Measurements from ENCODE around the gene SBF2.
"Not testable (repeated sequence)": the region's sequence is repeated elsewhere in the genome, so short reads cannot be mapped to it uniquely, and the experiment has no call there.

SBF2 gene

GRCh38 chr11:10049756-10050155 lies 244.3 kb downstream of the SBF2 start:
- no peak for DNase-seq

GRCh38 chr11:10048350-10048749 lies 245.7 kb downstream of the SBF2 start:
- DNase-seq, result no peak

GRCh38 chr11:10044618-10045017 lies 249.4 kb downstream of the SBF2 start:
- no peak for DNase-seq

GRCh38 chr11:10042699-10043098 lies 251.3 kb downstream of the SBF2 start:
- no peak for DNase-seq

- DNase-seq, result no peak
These were observed 252.1 kb downstream of the SBF2 start for GRCh38 chr11:10041748-10042446.

GRCh38 chr11:10041332-10041731 lies 252.7 kb downstream of the SBF2 start:
- no peak for DNase-seq

- no peak for DNase-seq
These were observed 255.3 kb downstream of the SBF2 start for GRCh38 chr11:10038521-10039302.

- DNase-seq, result not testable (repeated sequence)
These were observed 258.1 kb downstream of the SBF2 start for GRCh38 chr11:10035932-10036331.

GRCh38 chr11:10032935-10033334 lies 261.1 kb downstream of the SBF2 start:
- DNase-seq, result no peak

- no peak for DNase-seq
These were observed 263.9 kb downstream of the SBF2 start for GRCh38 chr11:10030122-10030490.

GRCh38 chr11:10029386-10030121 lies 264.5 kb downstream of the SBF2 start:
- no peak for DNase-seq

GRCh38 chr11:10026514-10026913 lies 267.5 kb downstream of the SBF2 start:
- no peak for DNase-seq

GRCh38 chr11:10023212-10023611 lies 270.8 kb downstream of the SBF2 start:
- no peak for DNase-seq

- no peak for DNase-seq
These were observed 271.3 kb downstream of the SBF2 start for GRCh38 chr11:10022764-10023163.

GRCh38 chr11:10021563-10021962 lies 272.5 kb downstream of the SBF2 start:
- no peak for DNase-seq

GRCh38 chr11:10019906-10020682 lies 273.9 kb downstream of the SBF2 start:
- DNase-seq, result no peak

GRCh38 chr11:10017911-10018310 lies 276.1 kb downstream of the SBF2 start:
- DNase-seq, result no peak

GRCh38 chr11:10017050-10017449 lies 277.0 kb downstream of the SBF2 start:
- no peak for DNase-seq

GRCh38 chr11:10012068-10012467 lies 282.0 kb downstream of the SBF2 start:
- no peak for DNase-seq

GRCh38 chr11:10005955-10006525 lies 288.0 kb downstream of the SBF2 start:
- no peak for DNase-seq

GRCh38 chr11:10004526-10005113 lies 289.4 kb downstream of the SBF2 start:
- DNase-seq, result no peak

GRCh38 chr11:10002221-10002620 lies 291.8 kb downstream of the SBF2 start:
- no peak for DNase-seq
